HG03457 (cell line): ENCODE results near the gene FOXR1.
"Not testable (repeated sequence)": the region's sequence is repeated elsewhere in the genome, so short reads cannot be mapped to it uniquely, and the experiment has no call there.

ENCODE experiments used
- ATAC-seq: cut with Tn5 transposase; IDR thresholded peaks from one replicate; pipeline ENCODE4 v1.9.1; 2021; ENCODE audit warnings: moderate number of reproducible peaks; ENCODE audit not compliant: unreplicated experiment

The FOXR1 gene

DNA sequence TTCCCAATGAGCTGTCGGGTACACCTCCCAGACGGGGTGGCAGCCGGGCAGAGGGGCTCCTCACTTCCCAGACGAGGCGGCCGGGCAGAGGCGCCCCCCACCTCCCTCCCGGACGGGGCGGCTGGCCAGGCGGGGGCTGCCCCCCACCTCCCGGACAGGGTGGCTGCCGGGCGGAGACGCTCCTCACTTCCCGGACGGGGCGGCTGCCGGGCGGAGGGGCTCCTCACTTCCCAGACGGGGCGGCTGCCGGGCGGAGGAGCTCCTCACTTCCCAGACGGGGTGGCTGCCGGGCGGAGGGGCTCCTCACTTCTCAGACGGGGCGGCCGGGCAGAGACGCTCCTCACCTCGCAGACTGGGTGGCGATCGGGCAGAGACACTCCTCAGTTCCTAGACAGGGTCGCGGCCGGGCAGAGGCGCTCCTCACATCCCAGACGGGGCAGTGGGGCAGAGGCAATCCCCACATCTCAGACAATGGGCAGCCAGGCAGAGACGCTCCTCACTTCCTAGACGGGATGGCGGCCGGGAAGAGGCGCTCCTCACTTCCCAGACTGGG lies 20.0 kb downstream of the FOXR1 start:
- not testable (repeated sequence) for ATAC-seq

GRCh38 chr11:118996926-118997626 lies 25.5 kb downstream of the FOXR1 start:
- no peak for ATAC-seq

DNA sequence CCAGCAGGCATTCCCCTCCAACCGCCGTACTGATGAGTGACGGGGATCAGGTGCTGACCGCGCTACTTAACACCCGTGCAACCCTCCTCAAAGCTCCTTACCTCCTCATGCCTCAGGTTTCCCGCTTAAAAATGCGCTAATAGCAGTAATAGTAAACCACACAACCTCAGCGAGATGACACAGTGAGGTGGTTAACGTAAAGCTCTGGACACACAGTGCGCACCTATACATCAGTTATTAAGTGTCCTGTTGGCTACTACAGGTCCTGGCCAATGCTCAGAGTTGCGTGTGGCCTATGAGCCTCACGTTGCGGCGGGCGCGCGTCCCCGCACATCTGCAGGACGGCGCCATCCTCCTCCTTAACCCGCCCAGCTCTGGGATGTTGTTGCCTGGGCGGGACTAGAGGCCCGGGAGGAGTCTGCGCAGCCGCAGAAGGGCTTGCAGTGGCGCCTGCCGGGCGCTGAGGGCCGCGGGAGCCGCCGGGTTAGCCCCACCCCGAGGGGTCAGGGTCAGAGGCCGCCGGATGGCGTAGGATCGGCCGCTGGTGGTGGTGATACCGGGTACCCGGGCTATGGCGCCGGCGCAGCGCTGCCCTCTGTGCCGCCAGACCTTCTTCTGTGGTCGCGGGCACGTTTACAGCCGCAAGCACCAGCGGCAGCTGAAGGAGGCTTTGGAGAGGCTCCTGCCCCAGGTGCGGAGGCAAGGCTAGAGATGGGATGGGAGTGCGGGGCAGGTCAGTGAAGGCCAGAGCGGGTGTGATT lies 26.2 kb downstream of the FOXR1 start, which contains the start of gene CENATAC:
TSS of gene CENATAC (plus strand) at position 512 of the 761 bp plus-strand sequence. CDS start at position 572, 60 bp downstream.
- peak; percentile 75 for ATAC-seq

DNA sequence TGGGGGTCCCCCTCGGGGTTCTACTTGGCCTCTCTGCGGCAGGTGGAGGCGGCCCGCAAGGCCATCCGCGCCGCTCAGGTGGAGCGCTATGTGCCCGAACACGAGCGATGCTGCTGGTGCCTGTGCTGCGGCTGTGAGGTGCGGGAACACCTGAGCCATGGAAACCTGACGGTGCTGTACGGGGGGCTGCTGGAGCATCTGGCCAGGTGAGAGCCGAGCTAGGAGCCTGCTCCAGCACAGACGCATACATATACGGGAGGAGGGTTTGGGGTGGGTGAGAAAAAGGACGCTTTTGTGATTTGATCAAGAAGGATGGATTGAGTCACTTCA lies 26.8 kb downstream of the FOXR1 start:
- ATAC-seq, result peak; percentile 7

DNA sequence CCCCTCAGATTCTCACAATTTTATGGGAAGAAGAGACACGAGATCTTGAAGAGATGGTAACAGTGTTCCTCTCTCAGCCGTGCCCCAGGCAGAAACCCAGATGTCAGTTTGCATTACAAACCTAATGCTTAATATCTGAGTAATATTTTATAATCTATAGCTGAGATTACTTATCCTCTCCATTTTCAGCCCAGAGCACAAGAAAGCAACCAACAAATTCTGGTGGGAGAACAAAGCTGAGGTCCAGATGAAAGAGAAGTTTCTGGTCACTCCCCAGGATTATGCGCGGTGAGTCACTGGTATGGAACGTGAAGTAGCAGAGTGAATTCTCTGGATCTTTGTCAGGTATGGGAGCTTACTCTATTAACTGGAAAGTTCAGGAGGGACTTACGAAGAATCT lies 27.3 kb downstream of the FOXR1 start:
- no peak for ATAC-seq

- no peak for ATAC-seq
Measured at GRCh38 chr11:119000906-119001305, 29.3 kb downstream of the FOXR1 start.

- no peak for ATAC-seq
Measured at GRCh38 chr11:119006656-119007055, 35.1 kb downstream of the FOXR1 start.

- no peak for ATAC-seq
Measured at GRCh38 chr11:119011476-119012053, 40.0 kb downstream of the FOXR1 start.

DNA sequence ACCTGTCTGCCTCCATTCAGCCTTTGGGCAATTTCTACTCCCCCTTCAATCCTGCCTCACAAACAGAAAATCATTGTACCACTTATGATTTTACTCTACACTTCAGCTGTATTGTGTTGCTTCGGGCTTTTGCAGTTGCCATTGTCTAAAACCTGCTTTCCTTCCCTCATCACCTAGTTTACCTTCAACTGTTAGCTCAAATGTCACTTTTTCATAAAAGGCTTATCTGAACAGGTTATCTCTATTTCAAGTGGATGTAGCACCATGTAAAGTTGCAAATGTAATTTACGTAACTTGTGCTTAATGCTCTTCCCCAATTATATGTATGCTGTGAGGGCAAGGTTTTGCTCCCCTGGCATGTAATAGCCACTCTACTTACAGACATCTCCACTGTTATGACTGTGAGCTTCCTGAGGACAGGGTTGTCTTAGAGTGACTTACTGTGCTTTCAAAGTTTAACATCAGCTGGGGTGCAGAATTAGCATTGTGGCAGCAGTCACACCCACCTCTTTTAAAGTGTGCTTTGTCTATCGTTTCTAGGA lies 41.1 kb downstream of the FOXR1 start:
- no peak for ATAC-seq

GRCh38 chr11:119014209-119014924 lies 42.8 kb downstream of the FOXR1 start:
- ATAC-seq, result no peak

DNA sequence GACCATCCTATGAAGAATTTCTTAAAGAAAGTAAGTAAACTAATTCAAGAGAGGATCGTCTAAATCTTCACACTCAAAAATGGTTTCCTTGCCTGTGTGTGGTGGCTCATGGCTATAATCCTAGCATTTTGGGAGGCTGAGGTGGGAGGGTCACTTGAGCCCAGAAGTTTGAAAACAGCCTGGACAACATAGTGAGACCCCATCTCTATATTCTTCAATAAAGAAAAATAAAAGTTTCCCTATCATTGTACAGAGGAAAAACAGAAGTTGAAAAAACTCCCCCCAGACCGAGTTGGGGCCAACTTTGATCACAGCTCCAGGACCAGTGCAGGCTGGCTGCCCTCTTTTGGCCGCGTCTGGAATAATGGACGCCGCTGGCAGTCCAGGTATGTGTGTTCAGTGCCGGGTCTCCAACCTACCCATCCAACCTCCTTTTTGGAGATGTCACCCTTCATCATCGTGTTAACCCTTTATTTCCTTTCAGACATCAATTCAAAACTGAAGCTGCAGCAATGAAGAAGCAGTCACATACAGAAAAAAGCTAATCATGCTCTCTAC lies 43.6 kb downstream of the FOXR1 start:
- no peak for ATAC-seq

DNA sequence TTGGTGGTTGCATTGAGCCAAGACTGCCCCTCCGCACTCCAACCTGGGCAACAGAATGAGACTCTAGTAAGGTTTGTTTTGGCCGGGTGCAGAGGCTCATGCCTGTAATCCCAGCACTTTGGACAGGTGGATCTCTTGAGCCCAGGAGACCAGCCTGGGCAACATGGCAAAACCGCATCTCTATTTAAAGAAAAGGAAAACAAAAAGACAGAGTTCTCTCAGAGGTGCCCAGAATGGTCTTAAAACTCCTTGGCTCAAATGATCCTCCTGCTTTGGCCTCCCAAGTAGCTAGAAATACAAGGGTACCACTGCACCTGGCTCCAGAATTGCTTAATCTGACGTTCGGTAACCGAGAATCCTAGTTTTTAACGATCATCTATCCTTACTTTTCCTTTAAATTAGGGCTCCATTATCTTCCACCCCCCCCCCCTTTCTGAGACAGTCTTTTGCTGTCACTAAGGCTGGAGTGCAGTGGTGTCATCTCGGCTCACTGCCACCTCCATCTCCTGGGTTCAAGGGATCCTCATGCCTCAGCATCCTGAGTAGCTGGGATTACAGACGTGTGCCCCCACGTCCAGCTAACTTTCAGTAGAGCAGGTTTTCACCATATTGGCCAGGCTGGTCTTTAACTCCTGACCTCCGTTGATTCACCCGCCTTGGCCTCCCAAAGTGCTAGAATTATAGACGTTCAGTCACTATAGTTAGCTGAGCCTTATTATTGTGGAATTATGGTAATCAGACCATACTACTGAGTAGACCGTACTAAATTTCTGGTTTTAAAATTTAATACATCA lies 44.9 kb downstream of the FOXR1 start:
- ATAC-seq, result no peak

DNA sequence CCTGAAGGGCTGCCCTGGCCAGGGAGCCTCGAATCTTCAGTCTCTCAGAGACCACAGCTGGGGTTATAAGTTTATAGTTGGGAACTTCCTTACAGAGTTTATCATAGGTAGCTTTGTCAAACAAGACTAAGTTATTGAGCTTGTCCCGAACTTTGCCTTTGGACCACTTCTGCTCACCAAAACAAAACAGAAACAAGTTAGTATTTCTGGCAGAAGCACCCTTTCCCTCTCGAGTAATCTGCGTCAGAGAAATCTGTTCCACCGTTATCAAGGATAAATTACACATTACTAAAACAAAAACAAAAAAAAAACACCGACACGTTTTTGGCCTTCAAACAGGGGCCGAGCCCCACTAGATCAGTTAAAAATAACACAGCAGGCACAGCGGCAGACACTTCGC lies 45.8 kb downstream of the FOXR1 start:
- not testable (repeated sequence) for ATAC-seq

DNA sequence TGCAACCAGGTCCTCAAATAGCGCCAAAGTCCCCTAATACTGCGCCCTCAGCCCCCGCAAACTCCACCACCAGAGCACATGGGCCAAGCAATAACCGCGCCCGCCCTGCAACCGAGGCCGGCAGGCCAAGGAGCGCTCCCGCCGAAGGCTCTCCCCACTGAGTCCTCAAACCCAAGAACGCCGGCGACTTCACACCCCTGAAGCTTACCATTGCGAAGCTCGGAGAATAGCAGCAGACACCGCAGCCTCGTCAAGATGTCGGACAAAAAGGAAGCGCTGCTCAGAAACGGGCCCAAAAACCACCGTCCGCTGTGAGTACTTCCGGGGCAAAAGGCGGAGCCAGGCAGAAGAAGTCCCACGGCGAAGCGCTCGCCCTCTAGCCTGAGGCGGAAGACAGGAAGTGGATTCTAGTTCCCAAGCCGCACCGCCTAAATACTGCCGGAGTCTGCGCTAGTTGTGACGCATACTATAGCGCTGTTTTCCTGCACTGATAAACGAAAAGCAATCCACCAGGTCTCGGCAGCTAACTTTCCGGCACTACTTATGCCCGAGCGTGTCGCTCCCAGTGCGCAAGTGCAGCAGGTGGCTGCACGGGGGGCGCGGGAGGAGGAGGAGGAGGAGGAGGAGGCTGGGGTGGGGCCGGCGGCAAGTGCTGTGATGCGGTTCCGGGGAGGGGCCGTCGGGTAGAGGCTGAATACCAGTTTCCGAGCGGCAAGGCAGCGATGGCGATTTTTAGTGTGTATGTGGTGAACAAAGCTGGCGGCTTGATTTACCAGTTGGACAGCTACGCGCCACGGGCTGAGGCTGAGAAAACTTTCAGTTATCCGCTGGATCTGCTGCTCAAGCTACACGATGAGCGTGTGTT lies 46.7 kb downstream of the FOXR1 start, which contains the start of the genes RPS25 and TRAPPC4:
TSS of gene RPS25 (minus strand) at position 270 of the 865 bp plus-strand sequence. CDS start at position 211, 59 bp downstream.
TSS of gene TRAPPC4 (plus strand) at position 693 of the 865 bp plus-strand sequence. CDS start at position 723, 30 bp downstream.
- peak; percentile 74 for ATAC-seq

DNA sequence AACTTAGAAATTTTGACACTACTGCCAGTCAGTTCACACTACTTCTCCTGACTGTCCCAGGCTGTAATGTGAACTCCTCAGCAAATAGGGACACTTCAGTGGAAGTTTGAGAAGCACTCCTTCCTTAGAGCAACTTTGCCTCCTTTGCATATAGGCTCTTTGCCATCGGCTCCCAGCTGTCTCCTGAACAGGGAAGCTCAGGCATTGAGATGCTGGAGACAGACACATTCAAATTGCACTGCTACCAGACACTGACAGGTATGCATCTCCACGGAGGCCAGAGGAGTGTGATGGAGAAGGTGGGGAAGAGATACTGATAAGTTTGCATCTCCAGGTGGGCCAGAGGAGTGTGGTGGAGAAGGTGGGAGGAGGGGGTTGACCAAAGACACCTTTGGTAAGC lies 48.4 kb downstream of the FOXR1 start:
- ATAC-seq, result no peak

DNA sequence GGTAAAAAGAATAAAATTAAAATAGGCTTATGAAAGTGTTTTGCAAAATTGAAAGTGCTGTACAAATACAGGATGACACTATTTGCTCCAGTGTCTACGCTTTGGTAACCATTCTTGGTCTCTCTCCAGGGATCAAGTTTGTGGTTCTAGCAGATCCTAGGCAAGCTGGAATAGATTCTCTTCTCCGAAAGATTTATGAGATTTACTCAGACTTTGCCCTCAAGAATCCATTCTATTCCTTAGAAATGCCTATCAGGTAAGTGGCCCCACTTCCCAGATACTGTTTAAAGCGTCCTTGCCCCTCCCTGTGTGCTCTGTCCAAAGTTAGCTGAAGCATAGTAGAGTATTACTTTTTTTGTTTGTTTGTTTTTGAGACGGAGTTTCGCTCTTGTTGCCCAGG lies 50.1 kb downstream of the FOXR1 start:
- no peak for ATAC-seq

GRCh38 chr11:119023741-119024140 lies 52.2 kb downstream of the FOXR1 start:
- no peak for ATAC-seq

DNA sequence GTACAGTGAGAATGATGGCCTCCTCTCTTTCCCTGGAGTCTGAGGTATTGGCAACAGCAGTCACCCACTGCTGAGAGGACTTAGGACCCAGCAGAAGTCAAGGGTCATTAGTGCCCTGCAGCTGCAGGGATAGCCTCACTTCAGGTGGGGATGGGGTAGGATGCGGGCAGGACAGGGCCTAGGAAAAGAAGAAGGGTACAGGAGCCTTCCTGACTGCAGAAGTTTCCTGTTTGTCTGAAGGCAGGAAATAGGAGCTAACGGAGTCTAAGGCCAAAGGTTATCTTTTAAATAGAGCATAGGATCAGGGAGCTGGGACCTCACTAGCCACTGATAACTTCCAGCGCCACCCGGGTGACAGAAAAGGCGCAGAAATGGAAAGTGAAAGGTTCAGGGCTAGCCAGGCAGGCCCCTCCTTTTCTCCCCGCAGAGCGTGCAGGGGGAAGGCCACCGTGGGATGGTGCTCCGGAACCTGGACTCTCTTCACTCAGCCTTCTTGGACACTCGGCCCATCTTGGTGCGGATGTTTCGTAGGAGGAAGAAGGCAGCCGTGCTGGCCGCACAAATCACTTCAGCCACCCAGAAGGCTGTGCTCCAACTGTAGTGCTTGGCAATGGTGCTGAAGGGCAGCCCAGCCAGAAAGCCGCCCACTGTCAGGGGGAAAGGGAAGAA lies 53.0 kb downstream of the FOXR1 start:
- no peak for ATAC-seq
